Measurements from ENCODE around the gene IFITM5.
"Not testable (repeated sequence)": the region's sequence is repeated elsewhere in the genome, so short reads cannot be mapped to it uniquely, and the experiment has no call there.

IFITM5 gene

GRCh38 chr11:316891-317301, 17.6 kb upstream of the IFITM5 start:
- no peak for TF ChIP-seq CTCF (IDR thresholded peaks at IDR 0.05; ENCODE audit: extremely low read depth, insufficient read depth, missing control alignments)
- DNase-seq (ENCODE audit: low spot score) = no peak
- in situ Hi-C loops (cut with MboI; ENCODE audit: low pct_unique_long_range_greater_than_20kb, low sequenced_read_pairs, unreplicated experiment) = no loop called here

GRCh38 chr11:316031-316701, 16.8 kb upstream of the IFITM5 start:
- TF ChIP-seq CTCF (IDR thresholded peaks at IDR 0.05; ENCODE audit: extremely low read depth, insufficient read depth, missing control alignments) = no peak
- in situ Hi-C loops (cut with MboI; ENCODE audit: low pct_unique_long_range_greater_than_20kb, low sequenced_read_pairs, unreplicated experiment) = no loop called here
- DNase-seq (ENCODE audit: low spot score) = no peak

GRCh38 chr11:315516-315994, 16.2 kb upstream of the IFITM5 start:
- no peak for DNase-seq (ENCODE audit: low spot score)
- TF ChIP-seq CTCF (IDR thresholded peaks at IDR 0.05; ENCODE audit: extremely low read depth, insufficient read depth, missing control alignments) = no peak
- in situ Hi-C loops (cut with MboI; ENCODE audit: low pct_unique_long_range_greater_than_20kb, low sequenced_read_pairs, unreplicated experiment) = no loop called here

- no peak for DNase-seq (ENCODE audit: low spot score)
- in situ Hi-C loops (cut with MboI; ENCODE audit: low pct_unique_long_range_greater_than_20kb, low sequenced_read_pairs, unreplicated experiment) = no loop called here
- TF ChIP-seq CTCF (IDR thresholded peaks at IDR 0.05; ENCODE audit: extremely low read depth, insufficient read depth, missing control alignments) = no peak
Measured at GRCh38 chr11:315051-315481, 15.7 kb upstream of the IFITM5 start.

- DNase-seq (ENCODE audit: low spot score) = not testable (repeated sequence)
Measured at GRCh38 chr11:314554-314875, 15.2 kb upstream of the IFITM5 start.

GRCh38 chr11:313787-314553, 14.6 kb upstream of the IFITM5 start, which contains the start of gene IFITM1:
Gene IFITM1, plus strand, starts transcription at chr11:314040. Its CDS starts 131 bp downstream, at chr11:314171.
- in situ Hi-C loops (cut with MboI; ENCODE audit: low pct_unique_long_range_greater_than_20kb, low sequenced_read_pairs, unreplicated experiment) = no loop called here
- peak; percentile 89 for DNase-seq (ENCODE audit: low spot score)
- no peak for TF ChIP-seq CTCF (IDR thresholded peaks at IDR 0.05; ENCODE audit: extremely low read depth, insufficient read depth, missing control alignments)

More at GRCh38 chr11:314554-314875, 15.2 kb upstream of the IFITM5 start:
- in situ Hi-C loops (cut with MboI; ENCODE audit: low pct_unique_long_range_greater_than_20kb, low sequenced_read_pairs, unreplicated experiment) = not testable (repeated sequence)

GRCh38 chr11:313304-313786, 14.0 kb upstream of the IFITM5 start:
- DNase-seq (ENCODE audit: low spot score) = no peak
- no peak for TF ChIP-seq CTCF (IDR thresholded peaks at IDR 0.05; ENCODE audit: extremely low read depth, insufficient read depth, missing control alignments)
- in situ Hi-C loops (cut with MboI; ENCODE audit: low pct_unique_long_range_greater_than_20kb, low sequenced_read_pairs, unreplicated experiment) = no loop called here

All from GM13977 (cell line).